ENCODE data around the gene KHDC4. TPM values are rescaled to one million over a fixed set of nuclear protein-coding genes. Genes with fewer than 3 reads are reported as not detected.

KHDC4 gene
- total and polyA plus RNA-seq, 2 of the 13 experiments (the other 11 are each of a cell fraction or from before 2014, with no cell fraction given), result 33.5 to 92.0 TPM

- TF ChIP-seq CEBPZ (IDR thresholded peaks at IDR 0.05; ENCODE audit: low read length) (no peak), ZHX1 (CRISPR knock-in tag; IDR thresholded peaks at IDR 0.05; ENCODE audit: low read depth) (no peak), NFIB (CRISPR knock-in tag; IDR thresholded peaks at IDR 0.05; ENCODE audit: borderline replicate concordance) (no peak), POLR2A (IDR thresholded peaks at IDR 0.05; ENCODE audit: insufficient read depth in 1 of 2, low read depth in 2 of 2, low read length in 2 of 2) (peak; percentile 45 to 64), ZNF12 (CRISPR knock-in tag; IDR thresholded peaks at IDR 0.05) (no peak), ZNF660 (CRISPR knock-in tag; IDR thresholded peaks at IDR 0.05; ENCODE audit: borderline replicate concordance, low read depth) (no peak), ZMAT3 (CRISPR knock-in tag; conservative IDR thresholded peaks at IDR 0.05) (peak; percentile 20; the same call in 1 of the 2 replicates), MED8 (CRISPR knock-in tag; IDR thresholded peaks at IDR 0.05; ENCODE audit: insufficient replicate concordance) (no peak), ZNF3 (CRISPR knock-in tag; IDR thresholded peaks at IDR 0.05) (no peak), PRDM4 (CRISPR knock-in tag; IDR thresholded peaks at IDR 0.05; ENCODE audit: borderline replicate concordance) (no peak), ZNF382 (CRISPR knock-in tag; IDR thresholded peaks at IDR 0.05; ENCODE audit: borderline replicate concordance) (no peak), ZSCAN9 (CRISPR knock-in tag; IDR thresholded peaks at IDR 0.05; ENCODE audit: borderline replicate concordance) (0 out of 2 replicates have a peak, but pooled peaks have one; percentile 38), ZNF143 (CRISPR knock-in tag; IDR thresholded peaks at IDR 0.05) (0 out of 2 replicates have a peak, but pooled peaks have one; percentile 40), ZNF773 (CRISPR knock-in tag; IDR thresholded peaks at IDR 0.05; ENCODE audit: borderline replicate concordance) (no peak), NFKBIZ (CRISPR knock-in tag; IDR thresholded peaks at IDR 0.05) (0 out of 2 replicates have a peak, but pooled peaks have one; percentile 18), ZBTB42 (CRISPR knock-in tag; IDR thresholded peaks at IDR 0.05) (no peak), ZNF713 (CRISPR knock-in tag; IDR thresholded peaks at IDR 0.05) (no peak), ZNF552 (CRISPR knock-in tag; IDR thresholded peaks at IDR 0.05; ENCODE audit: borderline replicate concordance) (0 out of 2 replicates have a peak, but pooled peaks have one; percentile 50)
- TF ChIP-seq, protein P1, sequence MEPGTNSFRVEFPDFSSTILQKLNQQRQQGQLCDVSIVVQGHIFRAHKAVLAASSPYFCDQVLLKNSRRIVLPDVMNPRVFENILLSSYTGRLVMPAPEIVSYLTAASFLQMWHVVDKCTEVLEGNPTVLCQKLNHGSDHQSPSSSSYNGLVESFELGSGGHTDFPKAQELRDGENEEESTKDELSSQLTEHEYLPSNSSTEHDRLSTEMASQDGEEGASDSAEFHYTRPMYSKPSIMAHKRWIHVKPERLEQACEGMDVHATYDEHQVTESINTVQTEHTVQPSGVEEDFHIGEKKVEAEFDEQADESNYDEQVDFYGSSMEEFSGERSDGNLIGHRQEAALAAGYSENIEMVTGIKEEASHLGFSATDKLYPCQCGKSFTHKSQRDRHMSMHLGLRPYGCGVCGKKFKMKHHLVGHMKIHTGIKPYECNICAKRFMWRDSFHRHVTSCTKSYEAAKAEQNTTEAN (CRISPR knock-in tag; conservative IDR thresholded peaks at IDR 0.05), result no peak
- TF ChIP-seq, protein P2, sequence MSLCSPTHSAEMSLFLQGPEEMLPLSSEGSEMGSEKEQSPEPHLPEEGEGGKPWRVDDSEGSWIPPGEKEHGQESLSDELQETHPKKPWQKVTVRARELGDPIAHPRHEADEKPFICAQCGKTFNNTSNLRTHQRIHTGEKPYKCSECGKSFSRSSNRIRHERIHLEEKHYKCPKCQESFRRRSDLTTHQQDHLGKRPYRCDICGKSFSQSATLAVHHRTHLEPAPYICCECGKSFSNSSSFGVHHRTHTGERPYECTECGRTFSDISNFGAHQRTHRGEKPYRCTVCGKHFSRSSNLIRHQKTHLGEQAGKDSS (CRISPR knock-in tag; IDR thresholded peaks at IDR 0.05; ENCODE audit: borderline replicate concordance, low read depth), result no peak
These were observed 6.3 kb upstream of the KHDC4 start (continued) for GRCh38 chr1:155940482-155940992.
